Thyroid gland (tissue), 4 donors: Measurements from ENCODE around the gene HIVEP3.

Experiments
- CTCF ChIP-seq, 6 experiments: fragments of 200-600 bp in 3 of 6; fragments of 450-650 bp in 3 of 6; sonication (generic) in 3 of 6; IDR thresholded peaks; one replicate each; pipeline ENCODE4 v1.5.1; 2016 to 2019; ENCODE audit warnings: antibody characterized with exemption in 6 of 6, mild to moderate bottlenecking in 2 of 6, inconsistent platforms in 1 of 6, moderate library complexity in 1 of 6
- POLR2A ChIP-seq, 2 donors: fragments of 450-650 bp; IDR thresholded peaks; one replicate each; pipeline ENCODE4 v1.6.1; 2017; ENCODE audit warnings: antibody characterized with exemption in 2 of 2, mild to moderate bottlenecking in 2 of 2, moderate library complexity in 1 of 2

- TF ChIP-seq CTCF (IDR thresholded peaks at IDR 0.05) (no peak), POLR2A (IDR thresholded peaks at IDR 0.05) (no peak)
These were observed 88.0 kb downstream of the HIVEP3 start for GRCh38 chr1:41830726-41831125.
